K562 (cell line): ENCODE results near the gene F12. TPM values are rescaled to one million over a fixed set of nuclear protein-coding genes. Genes with fewer than 3 reads are reported as not detected.

Experiments
- MTF1 ChIP-seq: fragments of 250-450 bp; sonication (Bioruptor Pico); IDR thresholded peaks from 2 replicates; pipeline ENCODE4 v1.9.0; 2021; ENCODE audit warnings: moderate library complexity, mild to moderate bottlenecking, inconsistent platforms, borderline replicate concordance
- MYC ChIP-seq, 2 experiments: fragments of 250-450 bp in 1 of 2; sonication (Bioruptor Pico) in 1 of 2; IDR thresholded peaks; 2 replicates each; pipeline versions ENCODE4 v1.5.1 to v1.6.1; 2012 to 2021; ENCODE audit warnings: low read depth in 2 of 2, borderline replicate concordance in 1 of 2, improper control_type of control experiment in 1 of 2, low read length in 1 of 2, mild to moderate bottlenecking in 1 of 2, moderate library complexity in 1 of 2
- TEAD4 ChIP-seq, 2 experiments: sonication (generic) in 1 of 2; formaldehyde crosslinking in 1 of 2; IDR thresholded peaks; 2 replicates each; pipeline versions ENCODE4 v1.6.1 to v1.8.0; 2012 to 2022; ENCODE audit warnings: borderline replicate concordance in 1 of 2, inconsistent platforms in 1 of 2, low read length in 1 of 2, mild to moderate bottlenecking in 1 of 2, missing genetic modification reagents in 1 of 2
- TOE1 ChIP-seq, 2 experiments: fragments of 450-650 bp in 1 of 2; sonication (generic) in 1 of 2; formaldehyde crosslinking in 1 of 2; IDR thresholded peaks; 2 replicates each; pipeline versions ENCODE4 v1.7.1 to v1.8.0; 2016 to 2022; ENCODE audit warnings: borderline replicate concordance in 2 of 2, mild to moderate bottlenecking in 2 of 2, antibody characterized with exemption in 1 of 2, inconsistent platforms in 1 of 2, low read depth in 1 of 2, missing genetic modification reagents in 1 of 2, moderate library complexity in 1 of 2
- polyA plus RNA-seq, 8 experiments: library from polyadenylated mRNA; depleted of rRNA in 4 of 8; stranded (reverse) in 5 of 8; unstranded in 3 of 8; fragments of >200 nt; fragmentation: Nextera tagmentation in 2 of 8; fragmentation: Illumina TruSeq in 1 of 8; extraction: Ambion mirVana in 2 of 8; extraction: Trizol in 1 of 8; gene quantifications; 2 replicates each; pipeline versions ENCODE4 v1.2.1 to v1.2.3, GENCODE V29; 2011 to 2014; ENCODE audit warnings: inconsistent platforms in 1 of 8, missing spikeins in 1 of 8
- total RNA-seq, 7 experiments: library from RNA; depleted of rRNA in 6 of 7; stranded (reverse); fragments of >200 nt in 6 of 7; fragmentation: Illumina TruSeq in 2 of 7; extraction: Trizol in 2 of 7; gene quantifications; 2 replicates each; pipeline versions ENCODE4 v1.2.1 to v1.2.3, GENCODE V29; 2011 to 2021; ENCODE audit warnings: low replicate concordance in 1 of 7

F12 gene
- total and polyA plus RNA-seq, 9 of the 15 experiments (the other 6 are each of a cell fraction or from before 2014, with no cell fraction given) = 0.59 to 18.3 (median 3.6) TPM

- TF ChIP-seq MYC (IDR thresholded peaks at IDR 0.05; ENCODE audit: low read depth, low read length) = peak; percentile 97
- TF ChIP-seq MYC (CRISPR knock-in tag; IDR thresholded peaks at IDR 0.05; ENCODE audit: borderline replicate concordance, low read depth) = no peak
- no peak for TF ChIP-seq TEAD4 (IDR thresholded peaks at IDR 0.05; ENCODE audit: low read length)
- no peak for TF ChIP-seq TEAD4 (CRISPR knock-in tag; IDR thresholded peaks at IDR 0.05; ENCODE audit: borderline replicate concordance)
- peak; percentile 59 for TF ChIP-seq TOE1 (IDR thresholded peaks at IDR 0.05; ENCODE audit: borderline replicate concordance)
- no peak for TF ChIP-seq TOE1 (CRISPR knock-in tag; IDR thresholded peaks at IDR 0.05; ENCODE audit: borderline replicate concordance, low read depth)
- TF ChIP-seq MTF1 (CRISPR knock-in tag) = no peak
Observed at GRCh38 chr5:177390363-177391300, 18.7 kb downstream of the F12 start (continued).
